Measurements from ENCODE around the gene DDA1. TPM values are rescaled to one million over a fixed set of nuclear protein-coding genes. Genes with fewer than 3 reads are reported as not detected.

DDA1 gene
- total and polyA plus RNA-seq, 2 of the 13 experiments (the other 11 are each of a cell fraction or from before 2014, with no cell fraction given) = 24.5 to 26.0 TPM

DNA sequence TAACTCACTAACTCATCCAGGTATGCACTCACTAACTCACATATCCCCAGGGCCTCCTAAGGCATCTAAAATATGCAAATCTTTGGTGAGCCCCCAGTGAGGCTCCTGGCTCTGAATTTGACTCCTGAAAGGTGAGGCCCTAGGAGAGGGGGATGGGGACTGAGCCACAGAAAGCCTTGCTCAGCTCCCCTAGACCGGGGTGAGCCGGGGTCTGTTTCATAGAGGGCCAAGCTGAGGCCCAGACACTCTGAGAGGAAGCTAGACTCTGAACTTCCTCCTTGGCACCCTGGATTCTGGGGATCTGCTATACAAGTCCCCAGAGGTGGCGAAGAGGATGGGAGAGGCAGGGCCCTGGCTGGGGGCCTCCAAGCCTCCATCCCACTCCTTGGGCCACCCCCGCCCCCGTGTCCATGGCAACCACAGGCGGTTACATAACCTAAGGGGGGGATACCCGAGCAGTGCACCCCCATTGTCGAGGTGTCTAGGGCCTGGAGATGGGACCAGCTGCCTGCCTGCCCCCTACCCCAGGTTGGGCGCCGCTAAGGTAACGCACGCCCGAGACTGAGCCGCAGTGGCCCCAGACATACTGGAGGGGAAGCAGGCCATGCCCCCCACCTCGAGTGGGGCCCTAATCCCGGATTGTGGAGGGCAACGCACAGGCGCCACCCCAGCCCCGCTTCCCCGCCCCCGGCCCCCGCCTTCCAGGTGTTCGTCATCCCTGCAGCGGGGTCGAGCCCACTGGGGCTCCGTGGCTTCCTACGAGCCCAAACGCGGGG, 6.8 kb upstream of the DDA1 start (continued):
- TF ChIP-seq ZNF629 (CRISPR knock-in tag; conservative IDR thresholded peaks at IDR 0.05) (no peak), ZNF572 (CRISPR knock-in tag; IDR thresholded peaks at IDR 0.05) (0 out of 2 replicates have a peak, but pooled peaks have one; percentile 7), ZNF740 (CRISPR knock-in tag; IDR thresholded peaks at IDR 0.05) (0 out of 2 replicates have a peak, but pooled peaks have one; percentile 49), CBFB (CRISPR knock-in tag; IDR thresholded peaks at IDR 0.05) (peak; percentile 10; the same call in 1 of the 2 replicates), MTERF4 (CRISPR knock-in tag; IDR thresholded peaks at IDR 0.05) (0 out of 2 replicates have a peak, but pooled peaks have one; percentile 40), ZNF432 (CRISPR knock-in tag; IDR thresholded peaks at IDR 0.05; ENCODE audit: borderline replicate concordance) (no peak), PBX2 (CRISPR knock-in tag; IDR thresholded peaks at IDR 0.05) (no peak), FOXA3 (CRISPR knock-in tag; IDR thresholded peaks at IDR 0.05) (no peak), MAX (IDR thresholded peaks at IDR 0.05) (no peak), RFX3 (CRISPR knock-in tag; IDR thresholded peaks at IDR 0.05) (peak; percentile 60), ELF3 (CRISPR knock-in tag; IDR thresholded peaks at IDR 0.05) (no peak)
- TF ChIP-seq, protein P1, sequence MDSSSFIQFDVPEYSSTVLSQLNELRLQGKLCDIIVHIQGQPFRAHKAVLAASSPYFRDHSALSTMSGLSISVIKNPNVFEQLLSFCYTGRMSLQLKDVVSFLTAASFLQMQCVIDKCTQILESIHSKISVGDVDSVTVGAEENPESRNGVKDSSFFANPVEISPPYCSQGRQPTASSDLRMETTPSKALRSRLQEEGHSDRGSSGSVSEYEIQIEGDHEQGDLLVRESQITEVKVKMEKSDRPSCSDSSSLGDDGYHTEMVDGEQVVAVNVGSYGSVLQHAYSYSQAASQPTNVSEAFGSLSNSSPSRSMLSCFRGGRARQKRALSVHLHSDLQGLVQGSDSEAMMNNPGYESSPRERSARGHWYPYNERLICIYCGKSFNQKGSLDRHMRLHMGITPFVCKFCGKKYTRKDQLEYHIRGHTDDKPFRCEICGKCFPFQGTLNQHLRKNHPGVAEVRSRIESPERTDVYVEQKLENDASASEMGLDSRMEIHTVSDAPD (CRISPR knock-in tag; IDR thresholded peaks at IDR 0.05) = no peak
